CD14-positive monocyte (primary cell): ENCODE measurements around the gene SDC4. TPM values are rescaled to one million over a fixed set of nuclear protein-coding genes. Genes with fewer than 3 reads are reported as not detected.

Source experiments
- DNase-seq, 3 donors: peaks; one replicate each; pipeline ENCODE4 v3.0.0-alpha.2; 2011 to 2022
- H2AFZ ChIP-seq: 2 replicates; pipeline ENCODE4 v1.6.0; 2012; ENCODE audit warnings: mild to moderate bottlenecking, low read depth, low read length, inconsistent platforms; ENCODE audit not compliant: insufficient read depth, poor library complexity, severe bottlenecking
- H3K27ac ChIP-seq, 2 donors: 1 replicate in 1 of 2; 2 replicates in 1 of 2; pipeline ENCODE4 v1.5.1; 2012 to 2013; ENCODE audit warnings: low read length in 2 of 2, control low read depth in 1 of 2, inconsistent platforms in 1 of 2, low read depth in 1 of 2, mild to moderate bottlenecking in 1 of 2
- H3K27me3 ChIP-seq, 2 donors: one replicate each; pipeline versions ENCODE4 v1.6.0 to v1.6.1; 2011 to 2013; ENCODE audit warnings: low read length in 2 of 2; ENCODE audit not compliant: control insufficient read depth in 2 of 2, insufficient read depth in 2 of 2
- H3K36me3 ChIP-seq, 2 donors: replicated peaks in 1 of 2; 1 replicate in 1 of 2; 2 replicates in 1 of 2; pipeline versions ENCODE4 v1.5.1 to v1.6.1; 2012 to 2013; ENCODE audit warnings: low read length in 2 of 2, control low read depth in 1 of 2, inconsistent platforms in 1 of 2, mild to moderate bottlenecking in 1 of 2; ENCODE audit not compliant: insufficient read depth in 2 of 2, control insufficient read depth in 1 of 2
- H3K4me1 ChIP-seq, 2 donors: 1 replicate in 1 of 2; 2 replicates in 1 of 2; pipeline versions ENCODE4 v1.5.1 to v1.6.1; 2012 to 2013; ENCODE audit warnings: low read length in 2 of 2, control low read depth in 1 of 2, inconsistent platforms in 1 of 2, mild to moderate bottlenecking in 1 of 2, moderate library complexity in 1 of 2; ENCODE audit not compliant: insufficient read depth in 2 of 2, control insufficient read depth in 1 of 2
- H3K4me2 ChIP-seq: replicated peaks from 2 replicates; pipeline ENCODE3; 2012; ENCODE audit warnings: low read length, moderate library complexity, mild to moderate bottlenecking; ENCODE audit not compliant: poor library complexity, severe bottlenecking; ENCODE audit errors: extremely low read depth
- H3K4me3 ChIP-seq, 3 experiments: fragments of 200-600 bp in 1 of 3; sonication (generic) in 1 of 3; replicated peaks in 1 of 3; 1 replicate in 2 of 3; 2 replicates in 1 of 3; pipeline ENCODE4 v1.5.1; 2011 to 2013; ENCODE audit warnings: low read length in 3 of 3, mild to moderate bottlenecking in 3 of 3, control low read depth in 2 of 3, low read depth in 2 of 3, inconsistent platforms in 1 of 3, moderate library complexity in 1 of 3
- H3K79me2 ChIP-seq: 2 replicates; pipeline ENCODE4 v1.6.0; 2012; ENCODE audit warnings: mild to moderate bottlenecking, control low read depth, inconsistent platforms, low read length, moderate library complexity; ENCODE audit not compliant: insufficient read depth
- H3K9ac ChIP-seq: 2 replicates; pipeline ENCODE4 v1.6.0; 2017; ENCODE audit warnings: low read length, mild to moderate bottlenecking; ENCODE audit not compliant: insufficient read depth, poor library complexity, severe bottlenecking
- H3K9me3 ChIP-seq, 2 donors: replicated peaks in 1 of 2; 1 replicate in 1 of 2; 2 replicates in 1 of 2; pipeline versions ENCODE4 v1.5.1 to v1.6.1; 2012 to 2013; ENCODE audit warnings: low read length in 2 of 2, control low read depth in 1 of 2; ENCODE audit not compliant: control insufficient read depth in 1 of 2, insufficient read depth in 1 of 2
- H4K20me1 ChIP-seq: 2 replicates; pipeline ENCODE4 v1.6.0; 2012; ENCODE audit warnings: mild to moderate bottlenecking, low read length, control low read depth, moderate library complexity; ENCODE audit not compliant: insufficient read depth
- H3K27ac Mint-ChIP-seq, 7 donors: one replicate each; pipeline ENCODE4 v1.8.0; 2020; ENCODE audit warnings: mild to moderate bottlenecking in 7 of 7, mixed read lengths in 7 of 7, moderate library complexity in 6 of 7, inconsistent platforms in 2 of 7
- H3K27me3 Mint-ChIP-seq, 3 donors: one replicate each; pipeline ENCODE4 v1.8.0; 2021 to 2022; ENCODE audit warnings: low read depth in 3 of 3, mild to moderate bottlenecking in 3 of 3, mixed read lengths in 3 of 3, moderate library complexity in 3 of 3, inconsistent platforms in 1 of 3
- H3K36me3 Mint-ChIP-seq, 2 donors: one replicate each; pipeline ENCODE4 v1.8.0; 2020; ENCODE audit warnings: mixed read lengths in 2 of 2, inconsistent platforms in 1 of 2, mild to moderate bottlenecking in 1 of 2
- H3K4me1 Mint-ChIP-seq: one replicate; pipeline ENCODE4 v1.8.0; 2020; ENCODE audit warnings: mild to moderate bottlenecking, mixed read lengths
- H3K4me3 Mint-ChIP-seq, 2 donors: one replicate each; pipeline ENCODE4 v1.8.0; 2020; ENCODE audit warnings: mild to moderate bottlenecking in 2 of 2, mixed read lengths in 2 of 2, moderate library complexity in 1 of 2
- H3K9me3 Mint-ChIP-seq, 7 donors: one replicate each; pipeline ENCODE4 v1.8.0; 2020 to 2022; ENCODE audit warnings: mixed read lengths in 7 of 7, mild to moderate bottlenecking in 6 of 7, moderate library complexity in 6 of 7, inconsistent platforms in 2 of 7
- WGBS: methylation state at CpG from one replicate; pipeline ENCODE4 v1.1.5; 2013; ENCODE audit warnings: missing lambda C conversion rate; ENCODE audit not compliant: insufficient coverage; 5-methylcytosine and 5-hydroxymethylcytosine counted together
- intact Hi-C, 2 donors: fragments of 100-400 bp; cut with micrococcal nuclease; formaldehyde crosslinking; loops; one replicate each; pipeline versions ENCODE4 v1.15.0 to v1.15.1; 2023
- polyA plus RNA-seq, 3 donors: library from polyadenylated mRNA; depleted of rRNA in 1 of 3; unstranded in 2 of 3; stranded (reverse) in 1 of 3; fragments of 300-500 nt in 2 of 3; fragments of >200 nt in 1 of 3; fragmentation: Illumina TruSeq in 2 of 3; gene quantifications; 1 replicate in 2 of 3; 2 replicates in 1 of 3; pipeline ENCODE4 v1.2.3, GENCODE V29; 2012 to 2021
- TF ChIP-seq, protein P1 (sequence below): fragments of 200-600 bp; IDR thresholded peaks from one replicate; pipeline ENCODE4 v1.8.0; 2022; ENCODE audit warnings: antibody characterized with exemption, mild to moderate bottlenecking

The SDC4 gene
- polyA plus RNA-seq, 3 donors = 1.6 to 5.1 (median 1.9) TPM

DNA sequence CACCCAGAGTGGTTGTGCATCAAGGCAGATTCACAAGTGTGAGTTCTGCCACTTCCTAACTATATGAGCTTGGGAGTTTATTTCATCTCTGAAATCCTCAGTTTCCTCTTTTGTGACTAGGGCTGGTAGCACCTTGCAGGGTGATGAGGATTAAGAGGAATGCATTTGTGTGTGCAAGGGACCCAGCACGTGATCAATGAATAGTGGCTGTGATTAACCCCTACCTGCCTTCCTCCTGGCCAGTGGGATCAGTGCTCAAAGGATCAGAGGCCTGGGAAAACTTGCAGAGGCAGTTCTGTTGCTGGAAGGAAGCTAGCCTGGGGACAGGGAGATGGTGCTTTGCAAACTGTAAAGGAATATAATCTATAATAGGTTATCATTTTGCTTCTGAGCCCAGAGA, 7.3 kb downstream of the SDC4 start:
- Histone ChIP-seq H3K4me2 (no peak overlapping the region), H3K27ac (no peak overlapping the region), H2AFZ (no peak overlapping the region), H3K4me1 (peaks cover 16 to 30% of the 10 kb centered on the region in 2 donors), H3K36me3 (no peaks in the 10 kb centered on the region), H4K20me1 (no peaks in the 10 kb centered on the region), H3K9ac (no peak overlapping the region), H3K9me3 (no peaks in the 10 kb centered on the region), H3K4me3 (no peak overlapping the region), H3K27me3 (no peaks in the 10 kb centered on the region), H3K79me2 (no peaks in the 10 kb centered on the region)
- DNase-seq = no peak
- no peak overlapping the region for H3K27ac Mint-ChIP-seq
- intact Hi-C loops = no loop called here
- H3K36me3 Mint-ChIP-seq = peaks cover 4% of the 10 kb centered on the region in 2 donors
- no peak overlapping the region for H3K4me3 Mint-ChIP-seq
- H3K27me3 Mint-ChIP-seq = peaks cover 0 to 3% (median 2%) of the 10 kb centered on the region in 3 donors
- H3K4me1 Mint-ChIP-seq = peaks cover 28% of the 10 kb centered on the region
- WGBS = 80% methylated on average over 1 of the region's 1 CpG
- TF ChIP-seq, protein P1, sequence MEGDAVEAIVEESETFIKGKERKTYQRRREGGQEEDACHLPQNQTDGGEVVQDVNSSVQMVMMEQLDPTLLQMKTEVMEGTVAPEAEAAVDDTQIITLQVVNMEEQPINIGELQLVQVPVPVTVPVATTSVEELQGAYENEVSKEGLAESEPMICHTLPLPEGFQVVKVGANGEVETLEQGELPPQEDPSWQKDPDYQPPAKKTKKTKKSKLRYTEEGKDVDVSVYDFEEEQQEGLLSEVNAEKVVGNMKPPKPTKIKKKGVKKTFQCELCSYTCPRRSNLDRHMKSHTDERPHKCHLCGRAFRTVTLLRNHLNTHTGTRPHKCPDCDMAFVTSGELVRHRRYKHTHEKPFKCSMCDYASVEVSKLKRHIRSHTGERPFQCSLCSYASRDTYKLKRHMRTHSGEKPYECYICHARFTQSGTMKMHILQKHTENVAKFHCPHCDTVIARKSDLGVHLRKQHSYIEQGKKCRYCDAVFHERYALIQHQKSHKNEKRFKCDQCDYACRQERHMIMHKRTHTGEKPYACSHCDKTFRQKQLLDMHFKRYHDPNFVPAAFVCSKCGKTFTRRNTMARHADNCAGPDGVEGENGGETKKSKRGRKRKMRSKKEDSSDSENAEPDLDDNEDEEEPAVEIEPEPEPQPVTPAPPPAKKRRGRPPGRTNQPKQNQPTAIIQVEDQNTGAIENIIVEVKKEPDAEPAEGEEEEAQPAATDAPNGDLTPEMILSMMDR = no peak
- H3K9me3 Mint-ChIP-seq = peaks cover 0 to 2% (median 0%) of the 10 kb centered on the region in 7 donors

DNA sequence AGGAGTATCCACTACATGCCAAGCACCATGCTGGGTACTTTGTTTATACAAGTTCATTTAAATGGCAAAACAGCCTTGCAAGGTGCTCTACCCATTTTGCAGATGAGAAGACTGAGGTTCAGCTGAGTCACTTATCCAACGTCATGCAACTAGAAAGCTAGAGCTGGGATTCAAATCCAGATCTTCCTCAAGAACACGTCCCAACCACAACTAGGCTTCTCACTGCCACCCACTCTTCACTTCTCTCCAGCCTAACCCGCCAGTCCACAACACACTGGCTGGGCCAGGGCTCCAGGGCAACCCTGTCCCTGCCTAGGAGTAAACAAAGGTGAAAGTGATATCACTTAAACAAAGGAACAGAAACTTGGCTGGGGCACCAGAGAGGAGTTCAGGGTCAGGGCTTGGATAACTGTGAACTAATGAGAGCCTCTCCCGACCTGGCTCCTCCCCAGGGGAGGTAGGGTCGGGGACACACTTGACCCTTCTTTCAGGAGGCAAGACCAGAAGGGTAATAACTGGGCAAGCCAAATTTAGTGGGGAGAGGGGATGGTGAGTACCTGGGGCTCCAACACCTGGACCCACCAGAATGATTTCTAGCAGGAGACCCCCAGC, 7.9 kb downstream of the SDC4 start:
- Mint-ChIP-seq H3K4me3 (no peak overlapping the region), H3K9me3 (peaks cover 0 to 2% (median 0%) of the 10 kb centered on the region in 7 donors), H3K36me3 (peaks cover 6 to 8% of the 10 kb centered on the region in 2 donors), H3K4me1 (peaks cover 22% of the 10 kb centered on the region), H3K27me3 (peaks cover 0 to 3% (median 2%) of the 10 kb centered on the region in 3 donors), H3K27ac (no peak overlapping the region)
- no peak for DNase-seq
- Histone ChIP-seq H3K36me3 (no peaks in the 10 kb centered on the region), H3K4me1 (peaks cover 16 to 24% of the 10 kb centered on the region in 2 donors), H3K9me3 (no peaks in the 10 kb centered on the region), H3K9ac (no peak overlapping the region), H4K20me1 (no peaks in the 10 kb centered on the region), H2AFZ (no peak overlapping the region), H3K27ac (no peak overlapping the region), H3K4me3 (no peak overlapping the region), H3K79me2 (no peaks in the 10 kb centered on the region), H3K4me2 (no peak overlapping the region), H3K27me3 (no peaks in the 10 kb centered on the region)
- intact Hi-C loops = no loop called here
- TF ChIP-seq, protein P1 = no peak
- 60% methylated on average over 1 of the region's 5 CpGs for WGBS
